ENCODE data around the gene TSFM.

Gene TSFM

GRCh38 chr12:57782608-57783465, at the start of gene TSFM:
TSFM (plus strand) TSS chr12:57782787; CDS start chr12:57782802, 15 bp downstream.
- Histone ChIP-seq H3K36me3 (ENCODE audit: control insufficient read depth, low read depth, low read length) (peaks cover 22% of the 10 kb centered on the region), H3K27me3 (ENCODE audit: control insufficient read depth, insufficient read depth, low read length) (no peaks in the 10 kb centered on the region), H3K4me1 (ENCODE audit: control insufficient read depth, low read depth, low read length) (no peaks in the 10 kb centered on the region), H3K9me3 (ENCODE audit: control insufficient read depth, low read depth, low read length) (no peaks in the 10 kb centered on the region), H3K4me3 (ENCODE audit: low read length) (peak within 1 kb of the TSS; percentile 99), H3K27ac (ENCODE audit: low read length) (peak within 1 kb of the TSS; percentile 34), H3K9ac (ENCODE audit: low read length) (peak within 1 kb of the TSS; percentile 87)

GRCh38 chr12:57733928-57734327, 48.7 kb upstream of the TSFM start:
- Histone ChIP-seq H3K27ac (ENCODE audit: low read length) (no peak overlapping the region), H3K36me3 (ENCODE audit: control insufficient read depth, low read depth, low read length) (no peaks in the 10 kb centered on the region), H3K4me1 (ENCODE audit: control insufficient read depth, low read depth, low read length) (peaks cover 8% of the 10 kb centered on the region), H3K9me3 (ENCODE audit: control insufficient read depth, low read depth, low read length) (no peaks in the 10 kb centered on the region), H3K9ac (ENCODE audit: low read length) (no peak overlapping the region), H3K4me3 (ENCODE audit: low read length) (no peak overlapping the region), H3K27me3 (ENCODE audit: control insufficient read depth, insufficient read depth, low read length) (peaks cover 100% of the 10 kb centered on the region)

- Histone ChIP-seq H3K9ac (ENCODE audit: low read length) (no peak overlapping the region), H3K4me1 (ENCODE audit: control insufficient read depth, low read depth, low read length) (peaks cover 14% of the 10 kb centered on the region), H3K4me3 (ENCODE audit: low read length) (no peak overlapping the region), H3K36me3 (ENCODE audit: control insufficient read depth, low read depth, low read length) (no peaks in the 10 kb centered on the region), H3K9me3 (ENCODE audit: control insufficient read depth, low read depth, low read length) (no peaks in the 10 kb centered on the region), H3K27ac (ENCODE audit: low read length) (no peak overlapping the region), H3K27me3 (ENCODE audit: control insufficient read depth, insufficient read depth, low read length) (peaks cover 100% of the 10 kb centered on the region)
Observed at GRCh38 chr12:57734591-57734990, 48.0 kb upstream of the TSFM start.

DNA sequence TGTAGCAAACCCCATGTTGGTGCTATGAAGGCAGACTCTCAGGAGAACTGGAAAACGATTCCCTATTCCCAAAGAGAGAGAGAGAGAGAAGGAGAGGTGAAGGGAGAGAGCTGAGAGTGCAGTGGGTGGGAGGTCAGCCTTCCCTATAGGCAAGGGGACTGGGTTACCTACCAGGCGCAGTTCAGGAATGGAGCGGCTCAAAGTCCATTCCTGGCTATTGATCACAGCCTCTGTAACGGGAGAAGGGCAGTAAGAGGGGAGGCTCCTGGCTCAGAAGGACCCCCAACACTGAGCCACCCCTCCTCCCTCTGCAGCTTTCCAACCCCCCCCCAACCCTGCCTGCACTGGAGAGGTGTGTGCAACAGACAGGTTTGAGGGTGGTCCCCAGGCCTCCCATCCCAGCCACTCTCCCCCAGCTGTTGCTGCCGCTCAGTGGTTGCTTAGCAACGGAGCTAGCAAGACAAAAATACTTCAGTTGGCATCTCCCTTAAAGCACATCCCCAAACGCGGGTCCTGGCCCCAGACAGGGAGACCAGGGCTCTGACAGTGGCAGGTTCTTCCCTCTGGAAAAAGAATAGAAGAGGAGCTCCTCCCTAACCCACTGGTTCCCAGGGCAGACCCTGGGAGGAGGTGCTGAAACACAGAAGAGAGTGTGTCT, 47.3 kb upstream of the TSFM start:
- H3K27me3 ChIP-seq (ENCODE audit: control insufficient read depth, insufficient read depth, low read length), result peaks cover 100% of the 10 kb centered on the region
- no peak overlapping the region for H3K27ac ChIP-seq (ENCODE audit: low read length)
- no peaks in the 10 kb centered on the region for H3K36me3 ChIP-seq (ENCODE audit: control insufficient read depth, low read depth, low read length)
- H3K4me1 ChIP-seq (ENCODE audit: control insufficient read depth, low read depth, low read length), result peaks cover 16% of the 10 kb centered on the region
- no peak overlapping the region for H3K9ac ChIP-seq (ENCODE audit: low read length)
- no peaks in the 10 kb centered on the region for H3K9me3 ChIP-seq (ENCODE audit: control insufficient read depth, low read depth, low read length)
- peak overlapping the region; percentile 54 for H3K4me3 ChIP-seq (ENCODE audit: low read length)

GRCh38 chr12:57735952-57736740, 46.4 kb upstream of the TSFM start:
- Histone ChIP-seq H3K27ac (ENCODE audit: low read length) (no peak overlapping the region), H3K4me3 (ENCODE audit: low read length) (peak overlapping the region; percentile 54), H3K36me3 (ENCODE audit: control insufficient read depth, low read depth, low read length) (no peaks in the 10 kb centered on the region), H3K27me3 (ENCODE audit: control insufficient read depth, insufficient read depth, low read length) (peaks cover 100% of the 10 kb centered on the region), H3K4me1 (ENCODE audit: control insufficient read depth, low read depth, low read length) (peaks cover 16% of the 10 kb centered on the region), H3K9me3 (ENCODE audit: control insufficient read depth, low read depth, low read length) (no peaks in the 10 kb centered on the region), H3K9ac (ENCODE audit: low read length) (peak overlapping the region; percentile 16)

DNA sequence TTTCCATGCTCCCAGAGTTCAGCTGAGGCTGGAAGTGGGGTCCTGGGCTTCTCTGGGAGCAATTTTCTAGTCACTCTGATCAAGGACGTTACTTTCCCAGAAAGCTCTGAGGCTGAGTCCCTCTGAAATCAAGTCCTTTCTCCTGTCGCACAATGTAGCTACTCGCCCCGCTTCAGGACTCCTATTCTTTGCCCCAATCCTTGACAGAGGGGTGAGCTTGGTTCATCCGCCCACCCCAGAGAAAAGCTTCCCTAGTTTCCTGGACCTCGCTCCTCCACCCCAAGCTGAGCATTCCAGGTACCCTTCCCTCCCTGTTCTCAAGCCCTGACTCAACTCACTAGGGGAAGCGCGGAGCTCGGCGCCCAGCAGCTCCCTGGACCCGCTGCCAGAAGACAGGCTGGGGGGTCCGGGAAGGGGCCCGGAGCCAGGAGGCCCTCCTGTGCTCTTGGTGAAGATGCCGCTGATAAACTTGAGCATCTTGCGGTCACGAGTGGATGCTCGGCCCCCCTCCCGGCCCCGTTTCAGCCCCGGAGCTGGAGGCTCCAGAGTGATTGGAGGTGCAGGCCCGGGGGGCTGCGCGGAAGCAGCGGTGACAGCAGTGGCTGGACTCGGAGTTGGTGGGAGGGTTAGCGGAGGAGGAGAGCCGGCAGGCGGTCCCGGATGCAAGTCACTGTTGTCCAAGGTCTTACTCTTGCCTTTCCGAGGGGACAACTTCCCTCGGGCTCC, 45.7 kb upstream of the TSFM start:
- Histone ChIP-seq H3K27ac (ENCODE audit: low read length) (no peak overlapping the region), H3K4me1 (ENCODE audit: control insufficient read depth, low read depth, low read length) (peaks cover 16% of the 10 kb centered on the region), H3K9ac (ENCODE audit: low read length) (no peak overlapping the region), H3K4me3 (ENCODE audit: low read length) (peak overlapping the region; percentile 54), H3K27me3 (ENCODE audit: control insufficient read depth, insufficient read depth, low read length) (peaks cover 100% of the 10 kb centered on the region), H3K36me3 (ENCODE audit: control insufficient read depth, low read depth, low read length) (no peaks in the 10 kb centered on the region), H3K9me3 (ENCODE audit: control insufficient read depth, low read depth, low read length) (no peaks in the 10 kb centered on the region)

DNA sequence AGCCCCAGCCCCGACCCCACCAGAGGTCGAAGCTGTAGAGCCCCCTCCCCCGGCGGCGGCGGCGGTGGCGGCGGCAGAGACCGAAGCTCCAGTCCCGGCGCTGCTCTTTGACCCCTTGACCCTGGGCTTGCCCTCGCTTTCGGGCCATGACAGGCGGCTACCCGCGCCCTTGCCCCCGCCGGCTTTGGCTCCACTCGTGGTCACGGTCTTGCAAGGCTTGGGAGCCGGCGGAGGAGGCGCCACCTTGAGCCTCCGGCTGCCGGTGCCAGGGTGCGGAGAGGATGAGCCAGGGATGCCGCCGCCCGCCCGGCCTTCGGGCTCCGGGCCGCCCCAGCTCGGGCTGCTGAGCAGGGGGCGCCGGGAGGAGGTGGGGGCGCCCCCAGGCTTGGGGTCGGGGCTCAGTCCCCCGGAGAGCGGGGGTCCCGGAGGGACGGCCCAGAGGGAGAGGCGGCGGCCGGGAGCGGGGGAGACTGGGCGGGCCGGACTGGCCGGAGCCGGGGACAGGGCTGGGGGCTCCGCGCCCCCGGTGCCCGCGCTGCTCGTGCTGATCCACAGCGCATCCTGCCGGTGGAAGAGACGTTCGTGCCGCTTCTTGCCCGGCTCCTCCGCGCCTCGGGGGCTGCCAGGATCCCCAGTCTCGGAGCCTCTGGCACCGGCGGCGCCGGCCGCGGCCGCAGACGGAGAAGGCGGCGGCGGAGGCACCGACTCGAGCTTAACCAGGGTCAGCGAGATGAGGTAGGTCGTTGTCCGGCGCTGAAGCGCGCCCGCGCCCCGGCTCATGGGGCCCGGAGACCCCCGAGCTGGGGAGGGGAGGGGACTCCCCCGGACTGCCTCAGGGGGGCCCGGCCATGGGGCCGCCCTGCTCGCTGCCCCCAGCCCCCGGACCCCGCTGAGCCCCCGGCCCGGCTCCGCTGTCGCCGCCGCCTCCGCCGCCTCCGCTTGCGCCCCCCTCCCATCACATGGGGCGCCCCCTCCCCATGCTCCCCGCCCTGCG, 44.8 kb upstream of the TSFM start:
- H3K36me3 ChIP-seq (ENCODE audit: control insufficient read depth, low read depth, low read length), result no peaks in the 10 kb centered on the region
- H3K4me1 ChIP-seq (ENCODE audit: control insufficient read depth, low read depth, low read length), result peaks cover 16% of the 10 kb centered on the region
- H3K4me3 ChIP-seq (ENCODE audit: low read length), result peak overlapping the region; percentile 54
- no peak overlapping the region for H3K27ac ChIP-seq (ENCODE audit: low read length)
- H3K9me3 ChIP-seq (ENCODE audit: control insufficient read depth, low read depth, low read length), result no peaks in the 10 kb centered on the region
- H3K27me3 ChIP-seq (ENCODE audit: control insufficient read depth, insufficient read depth, low read length), result peaks cover 95% of the 10 kb centered on the region
- H3K9ac ChIP-seq (ENCODE audit: low read length), result no peak overlapping the region

DNA sequence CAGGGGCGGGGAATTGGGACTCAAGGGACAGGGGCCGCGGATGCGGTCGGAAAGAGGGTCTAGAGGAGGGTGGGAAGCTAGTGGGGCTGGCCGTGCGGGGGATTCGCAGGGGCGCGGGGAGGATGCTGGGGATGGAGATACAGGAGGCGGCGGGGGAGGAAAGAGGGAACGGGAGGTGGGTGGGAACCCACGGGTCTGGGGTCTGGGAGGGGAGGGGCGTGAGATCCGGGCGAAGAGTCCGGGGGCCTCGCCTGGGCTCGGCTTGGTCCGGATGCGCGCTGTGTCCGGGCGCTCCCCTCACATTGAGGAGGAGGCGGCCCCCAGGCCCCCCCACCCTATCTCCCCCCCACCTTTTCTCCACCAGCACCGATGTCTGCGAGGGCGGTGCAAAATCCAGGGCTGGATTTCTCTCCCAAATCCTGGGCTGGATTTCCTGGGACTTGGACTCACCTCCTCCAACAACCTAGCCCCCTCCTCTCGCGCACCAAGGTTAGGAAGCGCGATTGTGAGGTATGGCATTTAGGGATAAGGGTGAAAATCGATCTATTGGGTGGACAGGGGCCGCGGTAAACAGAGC, 43.8 kb upstream of the TSFM start, which contains the start of gene AGAP2:
Gene AGAP2, minus strand, starts transcription at position 82 of the 577 bp plus-strand sequence. CDS start 496 bp downstream, outside the sequence.
- Histone ChIP-seq H3K4me1 (ENCODE audit: control insufficient read depth, low read depth, low read length) (peaks cover 16% of the 10 kb centered on the region), H3K27ac (ENCODE audit: low read length) (no peak within 1 kb of the TSS), H3K36me3 (ENCODE audit: control insufficient read depth, low read depth, low read length) (no peaks in the 10 kb centered on the region), H3K9me3 (ENCODE audit: control insufficient read depth, low read depth, low read length) (no peaks in the 10 kb centered on the region), H3K27me3 (ENCODE audit: control insufficient read depth, insufficient read depth, low read length) (peaks cover 88% of the 10 kb centered on the region), H3K9ac (ENCODE audit: low read length) (no peak within 1 kb of the TSS), H3K4me3 (ENCODE audit: low read length) (peak within 1 kb of the TSS; percentile 55)

DNA sequence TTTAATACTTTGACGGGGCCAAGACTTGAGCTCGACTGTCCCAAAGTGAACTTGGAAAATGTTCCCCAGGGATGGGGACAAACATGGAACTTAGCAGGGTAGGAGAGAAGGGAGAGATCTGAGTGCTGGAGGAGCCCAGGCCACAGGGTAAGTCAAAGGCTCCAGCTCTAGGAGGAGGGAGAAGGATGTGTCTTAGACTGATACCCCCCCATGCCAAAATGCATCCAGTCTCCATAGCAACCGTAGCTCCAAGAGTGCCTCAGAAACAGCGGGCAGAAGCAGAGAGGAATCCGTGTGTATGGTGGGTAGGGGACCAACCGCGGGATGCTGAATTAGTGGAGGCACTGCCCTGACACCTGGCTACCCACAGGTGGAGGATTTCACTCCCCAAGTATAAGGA, 43.2 kb upstream of the TSFM start:
- no peaks in the 10 kb centered on the region for H3K36me3 ChIP-seq (ENCODE audit: control insufficient read depth, low read depth, low read length)
- H3K27me3 ChIP-seq (ENCODE audit: control insufficient read depth, insufficient read depth, low read length), result peaks cover 84% of the 10 kb centered on the region
- H3K4me1 ChIP-seq (ENCODE audit: control insufficient read depth, low read depth, low read length), result peaks cover 16% of the 10 kb centered on the region
- H3K27ac ChIP-seq (ENCODE audit: low read length), result no peak overlapping the region
- H3K9ac ChIP-seq (ENCODE audit: low read length), result no peak overlapping the region
- no peaks in the 10 kb centered on the region for H3K9me3 ChIP-seq (ENCODE audit: control insufficient read depth, low read depth, low read length)
- peak overlapping the region; percentile 55 for H3K4me3 ChIP-seq (ENCODE audit: low read length)
